Measurements from ENCODE around the gene CCDC192. TPM values are rescaled to one million over a fixed set of nuclear protein-coding genes. Genes with fewer than 3 reads are reported as not detected.

The CCDC192 gene
- total RNA-seq, 1 experiment from 2014 or later: 0.52 TPM

- ATAC-seq (no peak), DNase-seq (ENCODE audit: low spot score) (no peak)
- ChIA-PET CTCF (no interaction called here), POLR2A (no interaction called here)
- Mint-ChIP-seq H3K27ac (no peak overlapping the region), H3K36me3 (no peaks in the 10 kb centered on the region), H3K4me3 (no peak overlapping the region), H3K27me3 (ENCODE audit: low read depth) (peaks cover 3% of the 10 kb centered on the region), H3K4me1 (peaks cover 15% of the 10 kb centered on the region), H3K9me3 (no peaks in the 10 kb centered on the region)
- TF ChIP-seq SMAD3 (CRISPR knock-in tag; IDR thresholded peaks at IDR 0.05; ENCODE audit: borderline replicate concordance) (no peak), GABPB1 (CRISPR knock-in tag; IDR thresholded peaks at IDR 0.05) (no peak), MAX (CRISPR knock-in tag; IDR thresholded peaks at IDR 0.05) (no peak), NR3C1 (CRISPR knock-in tag; conservative IDR thresholded peaks at IDR 0.05; ENCODE audit: low read depth) (no peak), ZMAT4 (CRISPR knock-in tag; IDR thresholded peaks at IDR 0.05) (no peak), NR1H2 (CRISPR knock-in tag; IDR thresholded peaks at IDR 0.05) (no peak), KAT7 (CRISPR knock-in tag; IDR thresholded peaks at IDR 0.05; ENCODE audit: borderline replicate concordance) (no peak), ELF4 (CRISPR knock-in tag; IDR thresholded peaks at IDR 0.05; ENCODE audit: low read depth) (no peak)
These were observed 260.7 kb downstream of the CCDC192 start for GRCh38 chr5:127963931-127964330.

GRCh38 chr5:127967323-127967982, 264.3 kb downstream of the CCDC192 start:
- ATAC-seq (no peak), DNase-seq (ENCODE audit: low spot score) (no peak)
- TF ChIP-seq ZBTB21 (CRISPR knock-in tag; IDR thresholded peaks at IDR 0.05; ENCODE audit: borderline replicate concordance) (no peak), PREB (CRISPR knock-in tag; IDR thresholded peaks at IDR 0.05; ENCODE audit: borderline replicate concordance) (no peak), NFYB (CRISPR knock-in tag; conservative IDR thresholded peaks at IDR 0.05; ENCODE audit: low read depth) (no peak)
- Mint-ChIP-seq H3K4me1 (no peaks in the 10 kb centered on the region), H3K27me3 (ENCODE audit: low read depth) (no peaks in the 10 kb centered on the region; the same call in 1 of the 2 replicates), H3K4me3 (no peak overlapping the region), H3K36me3 (no peaks in the 10 kb centered on the region), H3K9me3 (no peaks in the 10 kb centered on the region), H3K27ac (no peak overlapping the region)
- ChIA-PET POLR2A (no interaction called here), CTCF (no interaction called here)

GRCh38 chr5:127967983-127968592, 264.9 kb downstream of the CCDC192 start:
- Mint-ChIP-seq H3K36me3 (no peaks in the 10 kb centered on the region), H3K4me1 (no peaks in the 10 kb centered on the region), H3K27ac (no peak overlapping the region), H3K4me3 (no peak overlapping the region), H3K9me3 (no peaks in the 10 kb centered on the region), H3K27me3 (ENCODE audit: low read depth) (no peaks in the 10 kb centered on the region; the same call in 1 of the 2 replicates)
- ChIA-PET CTCF (no interaction called here), POLR2A (no interaction called here)
- no peak for ATAC-seq
- DNase-seq (ENCODE audit: low spot score): no peak
- TF ChIP-seq ZNF671 (CRISPR knock-in tag; IDR thresholded peaks at IDR 0.05) (no peak), PRRX2 (CRISPR knock-in tag; IDR thresholded peaks at IDR 0.05) (no peak), MXD4 (CRISPR knock-in tag; IDR thresholded peaks at IDR 0.05; ENCODE audit: borderline replicate concordance) (no peak), NFE2L1 (CRISPR knock-in tag; IDR thresholded peaks at IDR 0.05) (no peak), PREB (CRISPR knock-in tag; IDR thresholded peaks at IDR 0.05; ENCODE audit: borderline replicate concordance) (no peak), RELA (CRISPR knock-in tag; IDR thresholded peaks at IDR 0.05; ENCODE audit: borderline replicate concordance) (no peak), TCF7 (CRISPR knock-in tag; IDR thresholded peaks at IDR 0.05; ENCODE audit: low read depth) (no peak), NR1H2 (CRISPR knock-in tag; IDR thresholded peaks at IDR 0.05) (no peak), CDX4 (CRISPR knock-in tag; IDR thresholded peaks at IDR 0.05; ENCODE audit: borderline replicate concordance) (no peak), SMAD4 (CRISPR knock-in tag; IDR thresholded peaks at IDR 0.05) (no peak), ATF3 (CRISPR knock-in tag; conservative IDR thresholded peaks at IDR 0.05) (no peak), AR (CRISPR knock-in tag; IDR thresholded peaks at IDR 0.05) (no peak), ZNF317 (CRISPR knock-in tag; IDR thresholded peaks at IDR 0.05; ENCODE audit: borderline replicate concordance, low read depth) (no peak), E2F4 (CRISPR knock-in tag; IDR thresholded peaks at IDR 0.05; ENCODE audit: borderline replicate concordance, low read depth) (no peak), JAZF1 (CRISPR knock-in tag; IDR thresholded peaks at IDR 0.05) (no peak)

Measured in WTC11 (cell line).